Body of pancreas (tissue), 4 donors: ENCODE results near the gene NXPH2. TPM values are rescaled to one million over a fixed set of nuclear protein-coding genes. Genes with fewer than 3 reads are reported as not detected.

Source experiments
- ATAC-seq: fragments of 150-250 bp; one replicate; pipeline ENCODE4 v1.9.1; 2016
- DNase-seq, 4 donors: peaks; one replicate each; pipeline ENCODE4 v3.0.0-alpha.2; 2019
- H3K27ac ChIP-seq, 4 donors: fragments of 200-600 bp; sonication (generic); 1 replicate in 3 of 4; 2 replicates in 1 of 4; pipeline versions ENCODE4 v1.5.1 to v1.6.1; 2016 to 2019; ENCODE audit warnings: mild to moderate bottlenecking in 1 of 4, mixed read lengths in 1 of 4, moderate library complexity in 1 of 4
- H3K27me3 ChIP-seq, 2 donors: fragments of 200-600 bp; sonication (generic); one replicate each; pipeline ENCODE4 v1.6.0; 2016; ENCODE audit warnings: mild to moderate bottlenecking in 1 of 2
- H3K36me3 ChIP-seq, 2 donors: fragments of 200-600 bp; sonication (generic); replicated peaks in 1 of 2; 2 replicates each; pipeline ENCODE4 v1.5.1; 2016; ENCODE audit warnings: low read depth in 2 of 2; ENCODE audit not compliant: insufficient read depth in 1 of 2
- H3K4me1 ChIP-seq: fragments of 200-600 bp; sonication (generic); one replicate; pipeline ENCODE4 v1.6.0; 2016
- H3K4me3 ChIP-seq, 2 donors: fragments of 200-600 bp; sonication (generic); 1 replicate in 1 of 2; 2 replicates in 1 of 2; pipeline ENCODE4 v1.5.1; 2016 to 2019
- H3K9me3 ChIP-seq, 3 donors: fragments of 200-600 bp; sonication (generic); 1 replicate in 2 of 3; 2 replicates in 1 of 3; pipeline ENCODE4 v1.5.1; 2016
- POLR2A ChIP-seq, 3 donors: fragments of 450-650 bp; IDR thresholded peaks; one replicate each; pipeline ENCODE4 v1.6.1; 2016; ENCODE audit warnings: antibody characterized with exemption in 3 of 3, mild to moderate bottlenecking in 2 of 3
- WGBS, 2 donors: methylation state at CpG; one replicate each; pipeline ENCODE4 v1.1.5; 2017; 5-methylcytosine and 5-hydroxymethylcytosine counted together
- intact Hi-C: fragments of 100-400 bp; cut with DNase I; formaldehyde crosslinking; loops from one replicate; pipeline ENCODE4 v1.15.1; 2023
- total RNA-seq, 2 donors: library from RNA; depleted of rRNA; stranded (reverse); fragments of >200 nt; gene quantifications; one replicate each; pipeline ENCODE4 v1.1.0, GENCODE V29; 2016
- TF ChIP-seq, protein P1 (sequence below), 7 experiments: fragments of 450-650 bp in 4 of 7; fragments of 200-600 bp in 3 of 7; sonication (generic) in 3 of 7; IDR thresholded peaks; one replicate each; pipeline ENCODE4 v1.5.1; 2016 to 2019; ENCODE audit warnings: antibody characterized with exemption in 7 of 7

The NXPH2 gene
- total RNA-seq, 2 donors from 2014 or later, result not detected

- Histone ChIP-seq H3K27ac (peak overlapping the region in 1 of 4 donors; percentile 40), H3K9me3 (no peaks in the 10 kb centered on the region), H3K27me3 (no peaks in the 10 kb centered on the region), H3K4me3 (no peak overlapping the region), H3K4me1 (no peaks in the 10 kb centered on the region), H3K36me3 (no peaks in the 10 kb centered on the region)
- no peak for DNase-seq
- WGBS, 2 donors, result 44 to 55% methylated on average over 5 of the region's 5 CpGs
- no peak for ATAC-seq
- TF ChIP-seq POLR2A (IDR thresholded peaks at IDR 0.05), result no peak
- TF ChIP-seq, protein P1, sequence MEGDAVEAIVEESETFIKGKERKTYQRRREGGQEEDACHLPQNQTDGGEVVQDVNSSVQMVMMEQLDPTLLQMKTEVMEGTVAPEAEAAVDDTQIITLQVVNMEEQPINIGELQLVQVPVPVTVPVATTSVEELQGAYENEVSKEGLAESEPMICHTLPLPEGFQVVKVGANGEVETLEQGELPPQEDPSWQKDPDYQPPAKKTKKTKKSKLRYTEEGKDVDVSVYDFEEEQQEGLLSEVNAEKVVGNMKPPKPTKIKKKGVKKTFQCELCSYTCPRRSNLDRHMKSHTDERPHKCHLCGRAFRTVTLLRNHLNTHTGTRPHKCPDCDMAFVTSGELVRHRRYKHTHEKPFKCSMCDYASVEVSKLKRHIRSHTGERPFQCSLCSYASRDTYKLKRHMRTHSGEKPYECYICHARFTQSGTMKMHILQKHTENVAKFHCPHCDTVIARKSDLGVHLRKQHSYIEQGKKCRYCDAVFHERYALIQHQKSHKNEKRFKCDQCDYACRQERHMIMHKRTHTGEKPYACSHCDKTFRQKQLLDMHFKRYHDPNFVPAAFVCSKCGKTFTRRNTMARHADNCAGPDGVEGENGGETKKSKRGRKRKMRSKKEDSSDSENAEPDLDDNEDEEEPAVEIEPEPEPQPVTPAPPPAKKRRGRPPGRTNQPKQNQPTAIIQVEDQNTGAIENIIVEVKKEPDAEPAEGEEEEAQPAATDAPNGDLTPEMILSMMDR (IDR thresholded peaks at IDR 0.05), result no peak
- intact Hi-C loops, result no loop called here
Measured at GRCh38 chr2:138708682-138709241, 71.4 kb downstream of the NXPH2 start.

DNA sequence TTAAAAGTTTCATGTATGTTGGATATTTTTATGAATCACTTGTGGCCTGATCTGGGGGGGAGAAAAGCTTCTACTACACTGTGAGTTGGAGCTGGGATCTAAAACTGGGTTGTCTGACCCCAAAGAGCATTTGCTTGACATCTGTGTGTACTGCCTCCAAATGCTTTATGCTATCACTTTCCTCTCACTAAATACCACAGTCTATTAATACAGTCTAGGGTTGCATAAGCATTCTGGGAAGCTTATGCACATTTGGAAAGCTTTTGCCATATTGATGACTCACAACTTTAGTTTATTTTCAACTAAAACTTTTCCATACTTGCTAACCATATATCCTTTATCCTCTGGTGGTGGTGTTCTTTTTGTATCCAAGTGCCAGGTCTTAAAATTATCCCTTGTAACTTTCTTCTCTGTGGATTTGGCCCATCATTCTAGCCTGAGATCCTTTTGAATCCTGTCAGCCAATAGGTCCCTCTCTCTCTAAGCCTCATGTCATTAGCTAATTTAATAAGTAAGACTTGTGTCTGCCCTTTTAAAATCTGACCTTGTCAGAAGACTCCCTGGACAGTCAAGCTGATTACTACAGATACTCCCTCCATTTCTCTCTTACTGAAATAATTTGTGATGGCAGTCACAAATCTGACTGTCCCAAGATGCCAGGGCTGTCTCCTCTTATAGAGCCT is 72.7 kb downstream of the NXPH2 start:
- Histone ChIP-seq H3K4me3 (no peak overlapping the region), H3K9me3 (no peaks in the 10 kb centered on the region), H3K27me3 (no peaks in the 10 kb centered on the region), H3K27ac (no peak overlapping the region), H3K4me1 (no peaks in the 10 kb centered on the region), H3K36me3 (no peaks in the 10 kb centered on the region)
- DNase-seq (no peak), ATAC-seq (no peak)
- TF ChIP-seq, protein P1 (IDR thresholded peaks at IDR 0.05), result no peak
- no peak for TF ChIP-seq POLR2A (IDR thresholded peaks at IDR 0.05)
- intact Hi-C loops, result no loop called here

DNA sequence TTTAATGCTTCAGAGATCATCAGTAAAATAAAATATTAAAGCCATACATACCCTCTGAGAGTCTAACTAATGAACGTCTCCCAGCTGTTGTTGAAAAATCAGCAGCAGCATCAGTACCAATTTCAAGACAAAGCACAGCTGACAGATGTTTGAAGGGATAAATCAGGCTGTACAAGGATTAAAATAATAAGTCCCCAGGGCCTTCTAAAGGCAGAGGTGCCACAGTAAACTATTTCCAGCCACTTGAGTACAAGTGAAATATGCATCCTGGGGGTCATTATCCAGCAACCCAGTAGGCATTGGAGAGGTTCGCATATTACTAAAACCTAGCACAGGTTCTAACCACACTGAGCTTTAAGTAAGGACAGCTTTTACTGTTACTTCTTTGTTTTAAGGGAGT is 76.9 kb downstream of the NXPH2 start:
- intact Hi-C loops, result no loop called here
- 78 to 84% methylated on average over 2 of the region's 2 CpGs for WGBS, 2 donors
- Histone ChIP-seq H3K4me1 (no peaks in the 10 kb centered on the region), H3K9me3 (no peaks in the 10 kb centered on the region), H3K4me3 (no peak overlapping the region), H3K36me3 (no peaks in the 10 kb centered on the region), H3K27ac (no peak overlapping the region), H3K27me3 (no peaks in the 10 kb centered on the region)
- TF ChIP-seq, protein P1 (IDR thresholded peaks at IDR 0.05), result no peak
- no peak for TF ChIP-seq POLR2A (IDR thresholded peaks at IDR 0.05)
- no peak for DNase-seq
- ATAC-seq, result no peak

DNA sequence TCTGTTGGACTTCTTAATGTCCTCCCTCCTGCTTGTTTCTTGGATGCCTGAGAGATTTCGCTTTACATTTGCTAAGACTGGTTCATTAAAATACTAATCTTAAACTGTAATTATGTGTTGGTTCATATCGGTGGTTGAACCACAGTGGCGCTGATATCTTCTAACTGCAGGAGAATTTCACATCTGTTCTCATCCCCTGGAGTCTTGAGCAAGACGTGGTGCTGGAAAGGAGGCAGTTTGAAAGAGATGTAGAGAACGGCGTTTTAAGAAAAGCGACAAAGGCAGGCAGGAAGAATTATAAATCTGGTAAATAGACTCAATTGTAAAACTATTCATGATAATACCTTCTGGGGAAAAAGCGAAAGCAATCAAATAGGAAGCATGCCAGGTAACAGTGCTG is 79.5 kb downstream of the NXPH2 start:
- Histone ChIP-seq H3K4me3 (no peak overlapping the region), H3K4me1 (no peaks in the 10 kb centered on the region), H3K27ac (no peak overlapping the region), H3K9me3 (no peaks in the 10 kb centered on the region), H3K27me3 (no peaks in the 10 kb centered on the region), H3K36me3 (no peaks in the 10 kb centered on the region)
- ATAC-seq (no peak), DNase-seq (no peak)
- no peak for TF ChIP-seq POLR2A (IDR thresholded peaks at IDR 0.05)
- TF ChIP-seq, protein P1 (IDR thresholded peaks at IDR 0.05), result no peak
- WGBS, 2 donors, result 69 to 85% methylated on average over 8 of the region's 8 CpGs
- intact Hi-C loops, result no loop called here

DNA sequence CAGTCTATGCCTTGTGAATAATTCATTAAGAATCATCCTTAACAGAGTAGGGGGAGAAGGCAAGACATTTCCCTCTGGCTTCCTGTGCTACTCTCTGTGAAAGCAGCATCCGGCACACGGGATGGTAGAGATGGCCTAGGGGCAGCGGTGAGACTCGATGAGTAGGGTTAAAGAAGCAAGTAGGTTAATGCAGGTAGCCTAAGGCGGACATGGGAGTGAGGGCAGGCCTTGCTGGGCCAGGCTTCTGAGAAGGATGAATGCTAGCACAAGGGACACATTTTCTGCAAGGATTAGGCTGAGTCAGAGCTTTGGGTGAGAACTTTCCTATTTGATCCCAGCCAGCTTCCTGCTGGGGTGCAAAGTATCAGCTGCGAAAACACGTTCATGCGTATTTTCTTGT is 80.8 kb downstream of the NXPH2 start:
- Histone ChIP-seq H3K36me3 (no peaks in the 10 kb centered on the region), H3K4me1 (no peaks in the 10 kb centered on the region), H3K4me3 (no peak overlapping the region), H3K9me3 (no peaks in the 10 kb centered on the region), H3K27ac (no peak overlapping the region), H3K27me3 (no peaks in the 10 kb centered on the region)
- intact Hi-C loops, result no loop called here
- 80 to 86% methylated on average over 8 of the region's 8 CpGs for WGBS, 2 donors
- ATAC-seq (no peak), DNase-seq (no peak)
- TF ChIP-seq, protein P1 (IDR thresholded peaks at IDR 0.05), result no peak
- TF ChIP-seq POLR2A (IDR thresholded peaks at IDR 0.05), result no peak
